Aorta (tissue), 5 donors: Measurements from ENCODE around the gene NOP14. TPM values are rescaled to one million over a fixed set of nuclear protein-coding genes. Genes with fewer than 3 reads are reported as not detected.
"Not testable (repeated sequence)": the region's sequence is repeated elsewhere in the genome, so short reads cannot be mapped to it uniquely, and the experiment has no call there.

Source experiments
- ATAC-seq: fragments of 200-7000 bp; cut with Tn5 transposase; one replicate; pipeline ENCODE4 v1.9.1; 2022; ENCODE audit warnings: moderate library complexity; ENCODE audit not compliant: low FRiP score
- DNase-seq, 2 donors: peaks; one replicate each; pipeline ENCODE4 v3.0.0-alpha.2; 2020
- H3K27ac ChIP-seq, 2 donors: one replicate each; pipeline ENCODE4 v1.5.1; 2013; ENCODE audit warnings: low read length in 2 of 2, mild to moderate bottlenecking in 2 of 2, moderate library complexity in 2 of 2, control low read depth in 1 of 2, inconsistent platforms in 1 of 2, low read depth in 1 of 2
- H3K27me3 ChIP-seq, 2 donors: one replicate each; pipeline ENCODE4 v1.6.1; 2013; ENCODE audit warnings: control low read depth in 1 of 2, low read length in 1 of 2, mild to moderate bottlenecking in 1 of 2, moderate library complexity in 1 of 2; ENCODE audit not compliant: insufficient read depth in 2 of 2, control insufficient read depth in 1 of 2
- H3K36me3 ChIP-seq, 2 donors: one replicate each; pipeline ENCODE4 v1.6.1; 2013; ENCODE audit warnings: control low read depth in 1 of 2, low read length in 1 of 2, mild to moderate bottlenecking in 1 of 2; ENCODE audit not compliant: insufficient read depth in 2 of 2, control insufficient read depth in 1 of 2
- H3K4me1 ChIP-seq, 2 donors: one replicate each; pipeline ENCODE4 v1.6.1; 2013; ENCODE audit warnings: low read length in 2 of 2, control low read depth in 1 of 2, mild to moderate bottlenecking in 1 of 2, moderate library complexity in 1 of 2; ENCODE audit not compliant: insufficient read depth in 2 of 2, control insufficient read depth in 1 of 2
- H3K4me3 ChIP-seq, 2 donors: one replicate each; pipeline ENCODE4 v1.5.1; 2013; ENCODE audit warnings: low read length in 2 of 2, control low read depth in 1 of 2, mild to moderate bottlenecking in 1 of 2
- H3K9me3 ChIP-seq: one replicate; pipeline ENCODE4 v1.6.1; 2013; ENCODE audit warnings: mild to moderate bottlenecking, low read length; ENCODE audit not compliant: control insufficient read depth
- WGBS, 2 donors: extraction: QIAGEN DNeasy Blood & Tissue Kit; methylation state at CpG; one replicate each; pipeline ENCODE4 v1.1.7; 2013; 5-methylcytosine and 5-hydroxymethylcytosine counted together
- intact Hi-C, 2 donors: fragments of 100-400 bp; cut with DNase I; formaldehyde crosslinking; loops; one replicate each; pipeline versions ENCODE4 v1.14.2 to v1.15.0; 2022
- polyA plus RNA-seq, 2 donors: library from polyadenylated mRNA; stranded (reverse); fragments of 200-250 nt; gene quantifications; one replicate each; pipeline ENCODE4 v1.2.3, GENCODE V29; 2013
- total RNA-seq, 2 donors: library from RNA; stranded (reverse); fragmentation: NEBNext Ultra II Directional; extraction: Animal tissue kit (Norgen Biotek cat#: 25700); gene quantifications; one replicate each; pipeline ENCODE4 v1.2.1, GENCODE V29; 2021
- donor health status: healthy with polysubstance abuse.
- donor health status: Bipolar disorder and iron deficiency.
- donor health status: DM: no; HTN: no; CAD: no.
- donor health status: DM: no; HTN: no; CAD: no.
- donor health status: DM: yes; HTN: yes; CAD: no.

Gene NOP14
- total and polyA plus RNA-seq, 4 donors = 8.0 to 15.5 (median 11.8) TPM

DNA sequence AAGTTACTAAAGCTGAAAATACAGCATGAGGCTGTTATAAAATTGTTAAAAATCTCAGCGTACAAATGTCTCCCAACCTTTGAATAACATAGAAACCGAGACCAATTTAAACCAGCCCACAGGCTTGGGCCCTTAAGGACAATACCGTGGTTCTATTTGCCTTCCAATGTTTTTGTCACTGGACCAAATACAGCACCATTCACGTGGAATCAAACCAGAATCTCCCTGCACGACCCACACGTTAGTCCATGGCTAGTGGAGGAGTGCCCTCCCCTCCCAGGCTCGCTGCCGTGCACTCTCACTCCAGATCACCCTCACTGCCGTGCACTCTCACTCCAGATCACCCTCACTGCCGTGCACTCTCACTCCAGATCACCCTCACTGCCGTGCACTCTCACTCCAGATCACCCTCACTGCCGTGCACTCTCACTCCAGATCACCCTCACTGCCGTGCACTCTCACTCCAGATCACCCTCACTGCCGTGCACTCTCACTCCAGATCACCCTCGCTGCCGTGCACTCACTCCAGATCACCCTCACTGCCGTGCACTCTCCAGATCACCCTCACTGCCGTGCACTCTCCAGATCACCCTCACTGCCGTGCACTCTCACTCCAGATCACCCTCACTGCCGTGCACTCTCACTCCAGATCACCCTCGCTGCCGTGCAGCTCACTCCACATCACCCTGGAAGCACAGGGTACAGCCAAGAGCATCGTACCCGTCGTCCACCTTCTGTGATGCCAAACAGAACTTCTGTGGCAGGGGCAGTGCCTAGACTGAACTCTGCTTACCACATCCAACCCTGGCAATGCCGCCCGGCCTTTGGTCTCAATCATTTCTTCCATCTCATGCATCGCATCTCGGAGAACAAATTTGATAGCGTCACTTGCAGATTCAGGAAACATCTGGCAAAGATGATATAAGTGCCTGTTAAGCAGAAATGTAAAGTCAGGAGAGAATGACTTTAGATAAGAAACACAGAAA, 17.3 kb downstream of the NOP14 start:
- H3K36me3 ChIP-seq, H3K9me3 ChIP-seq, ATAC-seq, H3K4me3 ChIP-seq, H3K27me3 ChIP-seq, H3K4me1 ChIP-seq, DNase-seq, intact Hi-C loops, H3K27ac ChIP-seq: not testable (repeated sequence)
- 84 to 85% methylated on average over 28 of the region's 30 CpGs for WGBS, 2 donors

DNA sequence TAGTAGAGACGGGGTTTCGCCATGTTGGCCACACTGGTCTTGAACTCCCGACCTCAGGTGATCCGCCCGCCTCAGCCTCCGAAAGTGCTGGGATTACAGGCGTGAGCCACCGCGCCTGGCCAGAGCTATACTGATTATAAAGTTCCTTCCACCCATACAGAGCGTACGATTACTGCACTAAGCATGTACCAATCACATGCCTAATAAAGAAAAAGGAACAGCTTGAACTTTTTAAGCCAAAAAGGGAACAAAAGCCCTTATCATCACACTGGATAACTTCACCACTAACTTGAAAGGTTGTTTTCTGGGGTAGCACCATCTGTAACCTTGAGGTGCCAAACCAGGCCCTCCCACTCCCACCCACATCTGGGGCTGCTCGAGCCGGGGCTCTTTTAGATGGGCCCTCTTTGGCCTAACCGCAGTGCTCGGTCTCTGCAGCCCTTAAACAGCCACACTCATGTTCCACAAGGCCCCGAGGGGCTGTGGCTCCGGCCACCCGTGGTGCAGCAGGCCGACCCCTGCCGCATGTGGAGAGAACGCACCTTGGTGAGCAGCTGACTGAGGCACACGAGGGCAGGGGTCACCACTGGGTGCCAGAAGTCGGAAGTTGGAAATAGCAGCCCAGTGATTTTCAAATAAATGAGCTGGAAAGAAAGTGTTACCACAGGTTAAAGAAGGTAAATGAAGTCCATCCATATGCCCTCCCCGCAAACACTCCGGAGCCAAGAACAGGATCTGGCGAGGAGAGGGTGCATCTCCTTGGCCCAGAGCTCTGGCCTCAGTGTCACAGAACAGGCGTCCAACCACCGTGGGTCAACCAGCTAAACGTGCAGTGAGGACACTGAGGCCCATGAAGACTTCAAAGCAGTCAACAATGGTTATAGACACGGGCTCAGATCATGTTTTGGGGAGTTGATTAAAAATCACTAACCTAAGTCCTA, 18.4 kb downstream of the NOP14 start:
- no peak for ATAC-seq

DNA sequence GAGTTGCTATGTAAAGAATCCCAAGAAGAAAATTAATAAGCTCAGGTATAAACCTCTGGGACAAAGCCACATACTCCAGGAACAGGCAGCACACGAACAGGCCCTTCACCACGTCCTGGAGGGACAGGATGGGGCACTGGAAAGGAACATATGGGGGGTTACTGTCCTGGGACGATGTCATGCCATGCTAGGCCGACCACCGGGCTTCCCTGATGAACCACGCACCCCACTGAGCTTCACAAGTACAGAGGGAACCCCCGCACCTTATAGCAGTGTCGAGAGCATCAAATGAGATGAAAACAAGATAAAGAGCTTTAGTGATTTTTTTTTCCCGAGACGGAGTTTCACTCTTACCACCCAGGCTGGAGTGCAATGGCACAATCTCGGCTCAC, 19.1 kb downstream of the NOP14 start:
- Histone ChIP-seq H3K27me3 (no peaks in the 10 kb centered on the region), H3K4me1 (no peaks in the 10 kb centered on the region), H3K27ac (no peak overlapping the region), H3K4me3 (no peak overlapping the region), H3K36me3 (peaks cover 0 to 10% of the 10 kb centered on the region in 2 donors), H3K9me3 (no peaks in the 10 kb centered on the region)
- 82 to 87% methylated on average over 11 of the region's 11 CpGs for WGBS, 2 donors
- ATAC-seq (no peak), DNase-seq (peak in 1 of 2 donors; percentile 24)
- intact Hi-C loops = no loop called here

More for the DNA sequence above, 18.4 kb downstream of the NOP14 start:
- Histone ChIP-seq H3K4me1 (no peaks in the 10 kb centered on the region), H3K36me3 (peaks cover 0 to 10% of the 10 kb centered on the region in 2 donors), H3K27me3 (no peaks in the 10 kb centered on the region), H3K27ac (no peak overlapping the region), H3K9me3 (no peaks in the 10 kb centered on the region), H3K4me3 (no peak overlapping the region)
- intact Hi-C loops = no loop called here
- DNase-seq = no peak
- 85 to 89% methylated on average over 30 of the region's 30 CpGs for WGBS, 2 donors

DNA sequence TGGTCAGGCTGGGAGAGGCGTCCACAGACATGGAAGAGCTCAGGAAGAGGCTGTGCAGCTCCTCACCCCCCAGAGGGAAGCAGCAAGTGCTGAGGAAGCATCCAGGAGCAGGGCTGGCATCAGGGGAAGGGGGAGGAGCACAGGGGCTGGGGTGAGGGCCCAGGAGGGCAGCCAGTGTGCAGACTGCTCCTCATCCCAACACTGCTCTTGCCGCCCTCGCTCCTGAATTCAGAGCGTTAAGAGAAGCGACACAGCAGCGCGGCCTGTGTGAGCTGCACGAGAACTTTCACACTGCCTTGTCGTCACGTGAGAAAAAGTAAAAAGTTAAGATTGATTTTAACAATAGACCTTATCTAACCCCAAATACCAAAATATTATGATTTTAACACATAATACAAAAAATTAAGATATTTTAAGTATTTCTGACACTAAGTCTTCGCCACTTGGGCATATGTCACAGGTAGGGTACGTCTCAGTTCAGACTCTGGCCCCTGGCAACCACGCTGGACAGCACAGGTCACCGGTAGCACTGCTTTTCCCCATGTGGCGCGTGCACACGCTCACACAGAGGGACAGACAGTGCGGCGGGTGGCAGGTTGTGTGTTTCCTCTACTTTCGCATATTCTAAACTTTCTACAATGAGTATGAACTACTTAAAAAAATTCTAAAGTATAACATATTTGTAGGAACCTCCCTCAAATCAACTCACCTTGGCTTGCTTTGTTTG, 19.7 kb downstream of the NOP14 start:
- WGBS, 2 donors = 87 to 90% methylated on average over 20 of the region's 20 CpGs
- DNase-seq (peak in 1 of 2 donors; percentile 51), ATAC-seq (no peak)
- H3K36me3 ChIP-seq = peaks cover 0 to 10% of the 10 kb centered on the region in 2 donors
- H3K27ac ChIP-seq = no peak overlapping the region
- no peak overlapping the region for H3K4me3 ChIP-seq
- H3K4me1 ChIP-seq = no peaks in the 10 kb centered on the region
- no peaks in the 10 kb centered on the region for H3K27me3 ChIP-seq
- H3K9me3 ChIP-seq = no peaks in the 10 kb centered on the region
- intact Hi-C loops = no loop called here

DNA sequence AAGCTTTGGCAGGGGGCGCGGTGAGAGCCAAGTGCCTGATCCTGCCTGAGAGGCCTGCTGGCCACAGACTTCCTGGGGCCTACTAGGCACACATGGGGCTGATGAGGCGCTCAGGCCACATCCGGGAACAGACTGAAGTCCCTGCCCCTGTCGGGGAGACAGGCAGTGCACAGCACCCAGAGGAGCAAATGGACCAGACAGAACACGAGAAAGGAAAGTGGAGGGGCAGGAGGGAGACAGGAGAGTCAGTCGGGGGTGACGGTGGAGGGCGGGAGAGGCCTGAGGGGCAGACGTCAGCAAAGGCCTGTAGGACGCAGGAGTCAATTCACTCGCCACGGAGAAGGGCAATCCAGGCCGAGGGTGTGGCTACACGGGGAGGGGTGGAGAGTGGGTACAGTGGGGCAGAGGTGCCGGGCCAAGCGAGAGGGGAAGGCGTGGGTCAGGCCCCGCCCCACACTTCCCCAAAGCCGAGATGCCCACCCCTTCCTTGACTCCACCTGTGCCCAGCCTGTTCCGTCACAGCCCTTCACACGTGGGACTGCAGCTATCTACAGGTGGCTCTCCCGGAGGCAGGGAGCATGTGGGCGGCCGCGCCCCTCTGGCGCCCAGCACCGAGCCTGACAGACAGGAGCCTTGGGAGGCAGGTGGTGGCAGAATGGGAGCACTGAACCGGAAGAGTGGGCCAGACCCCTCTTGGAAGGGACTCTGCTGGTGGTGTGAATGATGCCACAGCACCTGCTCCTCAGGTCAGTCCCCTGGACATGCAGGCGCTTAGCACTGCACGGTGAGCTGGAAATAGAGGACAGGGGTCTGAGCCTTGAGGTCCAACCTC, 20.5 kb downstream of the NOP14 start:
- H3K9me3 ChIP-seq = no peaks in the 10 kb centered on the region
- no peak overlapping the region for H3K27ac ChIP-seq
- no peak overlapping the region for H3K4me3 ChIP-seq
- no peaks in the 10 kb centered on the region for H3K27me3 ChIP-seq
- 83 to 85% methylated on average over 30 to 31 of the region's 31 CpGs for WGBS, 2 donors
- H3K36me3 ChIP-seq = peaks cover 0 to 8% of the 10 kb centered on the region in 2 donors
- ATAC-seq (no peak), DNase-seq (peak in 1 of 2 donors; percentile 70)
- intact Hi-C loops = no loop called here
- no peaks in the 10 kb centered on the region for H3K4me1 ChIP-seq

DNA sequence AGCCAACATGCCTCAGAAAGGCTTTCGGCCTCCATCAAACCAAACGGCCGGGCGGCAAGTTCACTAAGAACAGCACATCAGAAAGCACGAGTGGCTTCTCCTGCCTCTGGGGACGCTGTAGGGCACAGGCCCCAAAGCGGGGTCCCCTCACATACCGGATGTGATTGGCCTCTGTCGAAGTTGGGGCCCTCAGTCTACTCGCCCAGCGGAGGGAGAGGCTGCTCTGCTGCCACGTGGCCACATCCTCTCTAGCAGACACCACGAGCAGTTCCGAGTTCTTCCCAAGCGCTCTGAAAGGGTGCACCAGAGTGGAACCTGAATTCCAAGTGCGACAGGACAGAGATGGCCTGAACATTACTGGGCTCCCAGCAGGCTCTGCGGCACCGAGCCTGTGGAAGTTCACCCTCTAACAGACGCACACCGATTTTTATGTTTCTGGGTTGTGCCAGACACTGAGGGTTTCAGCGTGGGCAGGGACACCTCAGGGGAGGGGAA, 21.1 kb downstream of the NOP14 start:
- DNase-seq (no peak), ATAC-seq (no peak)
- Histone ChIP-seq H3K27ac (no peak overlapping the region), H3K4me3 (no peak overlapping the region), H3K9me3 (no peaks in the 10 kb centered on the region), H3K36me3 (peaks cover 0 to 6% of the 10 kb centered on the region in 2 donors), H3K27me3 (no peaks in the 10 kb centered on the region), H3K4me1 (no peaks in the 10 kb centered on the region)
- WGBS, 2 donors = 88 to 89% methylated on average over 21 of the region's 21 CpGs
- intact Hi-C loops = no loop called here

DNA sequence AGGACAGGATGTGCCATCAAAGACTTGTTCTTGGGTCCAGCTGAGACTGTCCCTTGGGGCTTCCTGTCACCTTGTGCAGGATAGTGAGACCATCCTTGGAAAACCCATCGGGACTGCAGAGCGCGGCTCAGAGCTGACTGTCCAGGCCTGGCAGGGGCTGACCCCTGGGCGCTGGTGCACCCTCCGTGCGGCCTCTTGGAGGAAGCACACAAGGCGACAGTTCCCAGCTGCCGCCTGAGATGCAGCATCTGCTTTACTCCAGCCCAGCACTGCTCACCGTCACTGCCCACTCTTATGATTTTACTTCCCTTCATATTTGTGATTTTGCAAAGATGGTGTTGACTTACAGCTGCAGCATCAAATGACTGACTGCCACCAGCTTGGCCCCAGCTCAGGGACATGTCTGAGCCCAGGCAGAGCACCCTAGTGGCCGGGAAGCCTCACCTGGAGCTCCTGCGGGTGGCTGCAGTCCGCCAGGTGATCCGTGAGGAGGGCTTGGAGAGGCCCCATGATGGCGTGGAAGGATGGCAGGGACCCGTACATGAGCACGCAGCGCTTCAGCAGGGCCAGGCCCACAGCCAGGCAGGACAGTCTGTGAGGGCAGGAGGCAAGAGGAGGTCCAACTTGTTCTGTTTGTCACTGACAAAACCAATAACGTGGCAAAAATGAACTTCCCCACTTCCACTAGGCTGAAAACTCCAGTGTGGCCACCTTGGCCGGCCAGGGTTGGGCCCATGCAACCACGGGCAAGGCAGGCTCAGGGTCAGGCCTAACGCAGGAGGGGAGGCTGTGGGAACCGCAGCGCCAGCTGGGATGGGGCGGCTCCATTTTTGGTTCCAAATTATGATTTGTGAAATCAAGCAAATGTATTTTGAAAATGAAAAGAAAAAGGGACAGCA, 21.8 kb downstream of the NOP14 start:
- peaks cover 0 to 5% of the 10 kb centered on the region in 2 donors for H3K36me3 ChIP-seq
- intact Hi-C loops = no loop called here
- no peak for ATAC-seq

More for the DNA sequence above, 21.8 kb downstream of the NOP14 start:
- H3K9me3 ChIP-seq = no peaks in the 10 kb centered on the region
- H3K27me3 ChIP-seq = no peaks in the 10 kb centered on the region
- DNase-seq = peak in 1 of 2 donors; percentile 65
- no peaks in the 10 kb centered on the region for H3K4me1 ChIP-seq
- no peak overlapping the region for H3K27ac ChIP-seq
- H3K4me3 ChIP-seq = no peak overlapping the region
- 91 to 92% methylated on average over 24 of the region's 24 CpGs for WGBS, 2 donors
